ENCODE measurements around the gene CFAP141.
A peak's percentile ranks its signal among the peaks of the same experiment; 100 is the strongest.

The CFAP141 gene

DNA sequence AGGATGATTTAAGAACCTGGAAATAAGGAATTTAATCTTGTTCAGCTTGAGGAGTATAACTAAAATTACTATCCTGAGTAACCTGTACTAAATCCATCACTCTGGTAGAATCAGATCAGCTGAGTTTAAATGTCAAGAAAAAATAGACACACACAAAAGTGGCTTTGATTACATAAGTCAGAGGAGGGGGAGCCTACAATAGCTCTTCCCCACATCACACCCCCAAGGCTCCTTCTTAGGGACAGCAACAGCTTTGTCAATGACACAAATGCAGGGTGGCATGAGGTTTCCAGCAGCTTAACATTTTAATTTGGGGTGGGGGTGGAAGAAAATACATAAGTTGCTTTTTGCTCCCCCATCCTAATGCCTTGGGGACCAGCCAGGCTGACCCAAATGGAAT, 38.7 kb downstream of the CFAP141 start:
- DNase-seq = no peak

GRCh38 chr1:154166207-154166606, 39.9 kb downstream of the CFAP141 start:
- DNase-seq = no peak

DNA sequence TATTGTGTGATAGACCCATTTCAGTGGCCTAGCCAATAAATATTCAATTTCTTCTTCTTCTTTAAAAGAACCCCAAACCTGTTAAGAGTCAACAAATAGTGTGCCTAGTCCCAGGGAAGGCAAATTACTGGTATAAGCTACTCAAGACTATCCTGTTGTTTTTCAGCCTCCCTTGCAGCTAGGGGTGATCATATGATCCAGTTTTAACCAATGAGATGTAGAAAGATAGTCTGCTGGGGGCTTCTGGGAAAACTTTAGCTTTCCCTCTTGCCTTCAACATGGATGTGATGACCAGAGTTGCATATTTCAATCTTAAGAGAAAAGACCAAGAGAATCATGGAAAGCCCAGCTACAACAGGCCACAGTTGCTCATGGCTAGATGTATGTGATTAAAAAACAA, 46.6 kb downstream of the CFAP141 start:
- DNase-seq = no peak

DNA sequence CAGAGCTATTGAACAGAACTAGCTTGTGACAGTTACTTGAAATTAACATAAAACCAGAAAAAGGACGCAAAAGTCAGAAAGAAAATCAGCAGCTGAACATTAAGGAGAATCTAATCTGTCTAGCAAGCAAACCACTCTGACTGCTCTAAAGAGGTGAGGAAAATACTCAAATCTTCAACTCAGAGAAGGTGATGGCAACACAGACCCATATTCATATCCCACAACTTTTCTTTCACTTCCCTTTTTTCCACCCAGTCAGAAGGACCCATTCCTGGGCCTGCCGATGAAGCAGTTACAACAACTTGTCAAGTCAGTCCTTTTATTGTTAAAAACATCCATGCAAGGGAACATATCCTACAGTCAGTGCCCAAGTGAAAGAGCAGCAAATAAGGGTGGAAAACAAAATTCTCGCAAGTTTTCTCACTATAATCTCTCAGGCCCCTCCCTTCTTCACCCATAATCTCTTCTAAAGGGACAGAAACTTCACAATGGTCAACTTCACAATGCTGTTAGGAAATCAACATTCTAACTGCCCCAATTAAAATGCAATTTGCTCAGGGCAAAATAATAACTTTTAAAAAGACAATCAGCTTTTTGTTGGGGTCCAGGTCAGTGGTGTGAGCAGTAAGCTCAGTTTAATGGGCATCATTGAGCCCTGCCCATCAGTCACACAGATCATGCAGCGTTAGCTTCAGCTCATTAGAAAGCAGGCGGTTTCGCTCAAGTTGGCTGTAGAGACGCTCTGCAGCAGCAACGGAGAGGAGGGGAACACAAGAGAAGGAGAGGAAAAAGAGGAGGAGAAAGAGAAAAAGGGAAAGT, 47.6 kb downstream of the CFAP141 start:
- DNase-seq = peak; percentile 55

GRCh38 chr1:154157520-154158306, 48.4 kb downstream of the CFAP141 start:
- peak; percentile 97 for DNase-seq

DNA sequence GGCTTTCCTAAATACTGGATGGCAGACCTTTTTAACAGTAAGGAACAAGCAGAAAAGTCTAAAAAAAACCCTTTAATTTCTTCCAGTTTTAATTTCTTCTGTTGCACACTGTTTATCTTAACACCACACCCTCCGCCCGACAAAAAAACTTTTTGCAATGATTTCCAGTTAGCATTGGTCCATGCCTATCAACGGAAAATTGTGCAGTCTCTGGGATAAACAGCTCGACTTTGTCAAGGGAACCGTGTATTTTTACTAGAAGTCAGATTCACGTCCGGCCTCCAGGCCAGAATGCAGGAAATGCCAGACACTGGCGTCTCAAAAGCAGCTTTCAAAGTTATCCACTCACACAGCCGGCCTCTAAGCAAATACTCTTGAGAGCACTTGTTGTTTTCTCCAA, 50.9 kb downstream of the CFAP141 start:
- DNase-seq = no peak

DNA sequence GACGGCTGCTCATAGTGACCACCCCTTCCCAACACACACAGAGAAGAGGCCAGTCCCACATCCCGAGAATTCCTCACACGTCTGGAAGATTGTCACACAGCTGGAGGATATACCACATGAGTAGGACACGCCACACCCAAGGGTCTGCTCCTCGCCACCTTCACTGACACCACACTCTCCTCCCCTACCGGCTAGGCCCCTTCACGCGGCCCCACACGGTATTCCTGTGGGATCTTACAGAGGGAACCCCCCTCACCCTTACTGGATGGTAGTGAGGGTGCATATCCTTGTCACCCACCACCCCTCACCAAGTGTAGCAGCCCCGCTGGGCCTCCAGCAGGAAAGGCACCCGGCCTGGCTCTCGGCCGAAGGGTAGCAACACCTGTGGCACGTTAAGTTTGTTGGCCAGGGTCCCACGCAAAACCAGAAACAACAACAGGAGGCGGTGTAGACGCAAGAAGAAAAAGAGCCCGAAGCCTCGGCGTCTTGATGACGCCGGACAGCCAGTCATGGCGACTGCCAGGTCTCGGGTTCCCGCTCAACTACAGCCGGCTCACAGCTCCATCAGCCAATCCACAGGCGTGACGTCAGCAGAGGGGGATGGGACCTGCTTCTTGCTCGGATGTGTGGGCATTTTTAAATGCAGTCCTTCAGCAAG, 51.5 kb downstream of the CFAP141 start, which contains the start of gene NUP210L:
TSS of gene NUP210L (minus strand) at position 540 of the 658 bp plus-strand sequence.
- no peak for DNase-seq

GRCh38 chr1:154154053-154154452, 52.1 kb downstream of the CFAP141 start:
- no peak for DNase-seq

DNA sequence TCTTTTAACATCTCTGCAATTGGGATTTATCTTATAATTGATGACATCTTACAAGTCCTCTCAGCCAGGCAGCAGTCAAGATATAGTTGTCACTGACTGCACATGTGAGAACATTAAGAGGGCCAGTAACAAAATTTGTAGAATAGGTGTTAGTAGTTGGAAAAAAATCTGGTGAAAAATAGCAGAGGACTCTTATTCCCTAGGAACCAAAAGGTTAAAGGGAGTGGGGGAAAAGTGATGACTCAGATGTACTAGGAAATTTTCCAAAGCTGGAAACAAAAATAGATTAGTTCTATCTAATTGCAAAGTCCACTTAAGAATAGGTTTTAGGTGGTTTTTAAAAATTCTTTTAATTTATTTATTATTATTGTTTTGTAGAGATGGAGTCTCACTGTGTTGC, 54.8 kb downstream of the CFAP141 start:
- no peak for DNase-seq

Measured in GF-D8 (cell line).